Subcutaneous abdominal adipose tissue (tissue), 5 donors: ENCODE measurements around the gene SPA17.
A peak's percentile ranks its signal among the peaks of the same experiment; 100 is the strongest.

ENCODE experiments used
- H3K27ac ChIP-seq: one replicate; pipeline ENCODE4 v1.7.0; 2013; ENCODE audit warnings: low read depth, mild to moderate bottlenecking, inconsistent platforms, low read length, moderate library complexity
- H3K27me3 ChIP-seq, 5 donors: one replicate each; pipeline ENCODE4 v1.7.0; 2013; ENCODE audit warnings: low read length in 5 of 5, inconsistent platforms in 1 of 5; ENCODE audit not compliant: control insufficient read depth in 5 of 5, insufficient read depth in 4 of 5
- H3K36me3 ChIP-seq, 5 donors: one replicate each; pipeline ENCODE4 v1.7.0; 2013; ENCODE audit warnings: low read length in 5 of 5; ENCODE audit not compliant: control insufficient read depth in 5 of 5, insufficient read depth in 5 of 5
- H3K4me1 ChIP-seq, 5 donors: one replicate each; pipeline ENCODE4 v1.7.0; 2013; ENCODE audit warnings: low read length in 5 of 5, mild to moderate bottlenecking in 3 of 5, moderate library complexity in 1 of 5; ENCODE audit not compliant: control insufficient read depth in 5 of 5, insufficient read depth in 5 of 5
- H3K4me3 ChIP-seq, 5 donors: one replicate each; pipeline ENCODE4 v1.7.0; 2013; ENCODE audit warnings: low read length in 5 of 5, low read depth in 1 of 5
- H3K9ac ChIP-seq, 5 donors: one replicate each; pipeline ENCODE4 v1.7.0; 2013; ENCODE audit warnings: low read length in 5 of 5, mild to moderate bottlenecking in 4 of 5, moderate library complexity in 3 of 5
- H3K9me3 ChIP-seq, 5 donors: one replicate each; pipeline ENCODE4 v1.7.0; 2013; ENCODE audit warnings: low read length in 5 of 5; ENCODE audit not compliant: control insufficient read depth in 5 of 5
- donor health status: healthy.
- donor health status: healthy.
- donor health status: healthy.
- donor health status: healthy.
- donor health status: healthy.

SPA17 gene

DNA sequence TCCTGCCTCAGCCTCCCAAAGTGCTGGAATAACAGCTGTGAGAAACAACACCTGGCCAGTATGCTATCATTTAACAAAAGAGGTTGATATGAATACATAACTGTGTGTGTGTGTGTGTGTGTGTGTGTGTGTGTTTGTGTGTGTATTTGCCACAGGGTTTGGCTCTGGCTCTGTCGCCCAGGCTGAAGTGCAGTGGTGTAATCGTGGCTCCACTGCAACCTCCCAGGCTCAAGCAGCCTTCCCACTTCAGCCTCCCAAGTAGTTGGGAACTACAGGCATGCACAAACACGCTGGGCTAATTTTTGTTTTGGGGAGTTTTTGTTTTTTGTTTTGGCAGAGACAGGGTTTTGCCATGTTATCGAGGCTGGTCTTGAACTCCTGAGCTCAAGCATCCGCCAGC lies 4.7 kb downstream of the SPA17 start:
- H3K9ac ChIP-seq, result no peak overlapping the region
- no peaks in the 10 kb centered on the region for H3K27me3 ChIP-seq
- H3K4me1 ChIP-seq, result peaks cover 0 to 19% (median 14%) of the 10 kb centered on the region in 5 donors
- peaks cover 0 to 8% (median 5%) of the 10 kb centered on the region in 5 donors for H3K9me3 ChIP-seq
- no peak overlapping the region for H3K4me3 ChIP-seq
- no peak overlapping the region for H3K27ac ChIP-seq
- no peaks in the 10 kb centered on the region for H3K36me3 ChIP-seq

DNA sequence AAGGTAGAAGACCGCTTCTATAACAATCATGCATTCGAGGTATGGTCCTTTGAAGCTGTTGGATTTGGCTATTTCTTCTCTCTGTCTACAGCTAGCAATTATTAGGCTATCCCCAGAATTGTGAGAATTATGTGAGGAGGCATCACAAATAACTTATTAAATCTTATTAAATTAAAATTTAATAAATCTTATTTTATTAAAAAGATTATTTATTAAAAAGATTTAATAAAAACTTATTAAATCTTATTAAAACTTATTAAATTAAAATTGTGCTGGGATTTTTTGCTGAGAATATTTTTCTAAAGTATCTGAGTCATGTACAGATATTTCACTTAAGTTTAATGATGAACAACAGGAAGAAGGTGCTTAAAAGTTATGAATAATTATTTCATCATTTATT lies 7.7 kb downstream of the SPA17 start:
- Histone ChIP-seq H3K9ac (no peak overlapping the region), H3K4me1 (peaks cover 0 to 4% (median 3%) of the 10 kb centered on the region in 5 donors), H3K27me3 (no peaks in the 10 kb centered on the region), H3K9me3 (peaks cover 0 to 8% (median 5%) of the 10 kb centered on the region in 5 donors), H3K27ac (no peak overlapping the region), H3K4me3 (no peak overlapping the region), H3K36me3 (no peaks in the 10 kb centered on the region)

- no peak overlapping the region for H3K9ac ChIP-seq
- H3K27me3 ChIP-seq, result no peaks in the 10 kb centered on the region
- peaks cover 0 to 8% (median 5%) of the 10 kb centered on the region in 5 donors for H3K9me3 ChIP-seq
- H3K4me3 ChIP-seq, result no peak overlapping the region
- H3K27ac ChIP-seq, result no peak overlapping the region
- H3K36me3 ChIP-seq, result no peaks in the 10 kb centered on the region
- H3K4me1 ChIP-seq, result no peaks in the 10 kb centered on the region
Measured at GRCh38 chr11:124682443-124682842, 8.7 kb downstream of the SPA17 start.

DNA sequence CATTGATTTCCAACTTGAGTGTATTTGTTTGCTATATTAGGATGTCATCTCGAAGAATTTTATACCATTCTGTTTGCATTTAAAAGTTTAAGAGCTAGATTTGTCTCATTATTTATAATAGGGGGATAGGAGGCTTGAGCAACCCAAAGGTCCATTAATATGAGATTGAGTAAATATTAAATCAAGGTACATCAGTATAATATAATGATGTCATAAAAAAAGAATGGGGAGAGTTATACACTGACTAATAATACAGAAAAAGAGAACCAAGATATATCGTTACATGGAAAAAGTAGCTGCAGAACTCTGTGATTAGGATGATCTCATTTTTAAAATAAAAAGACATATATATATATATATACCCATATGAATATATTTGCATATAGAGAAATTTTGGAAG lies 19.4 kb downstream of the SPA17 start:
- no peak overlapping the region for H3K9ac ChIP-seq
- no peaks in the 10 kb centered on the region for H3K36me3 ChIP-seq
- H3K4me3 ChIP-seq, result no peak overlapping the region

GRCh38 chr11:124699547-124699946 lies 25.8 kb downstream of the SPA17 start:
- Histone ChIP-seq H3K27me3 (peaks cover 0 to 2% (median 0%) of the 10 kb centered on the region in 5 donors), H3K9me3 (no peaks in the 10 kb centered on the region), H3K36me3 (no peaks in the 10 kb centered on the region), H3K9ac (no peak overlapping the region), H3K4me3 (no peak overlapping the region), H3K27ac (no peak overlapping the region), H3K4me1 (no peaks in the 10 kb centered on the region)

More for the DNA sequence above, 19.4 kb downstream of the SPA17 start:
- Histone ChIP-seq H3K27me3 (no peaks in the 10 kb centered on the region), H3K4me1 (no peaks in the 10 kb centered on the region), H3K9me3 (no peaks in the 10 kb centered on the region), H3K27ac (no peak overlapping the region)

DNA sequence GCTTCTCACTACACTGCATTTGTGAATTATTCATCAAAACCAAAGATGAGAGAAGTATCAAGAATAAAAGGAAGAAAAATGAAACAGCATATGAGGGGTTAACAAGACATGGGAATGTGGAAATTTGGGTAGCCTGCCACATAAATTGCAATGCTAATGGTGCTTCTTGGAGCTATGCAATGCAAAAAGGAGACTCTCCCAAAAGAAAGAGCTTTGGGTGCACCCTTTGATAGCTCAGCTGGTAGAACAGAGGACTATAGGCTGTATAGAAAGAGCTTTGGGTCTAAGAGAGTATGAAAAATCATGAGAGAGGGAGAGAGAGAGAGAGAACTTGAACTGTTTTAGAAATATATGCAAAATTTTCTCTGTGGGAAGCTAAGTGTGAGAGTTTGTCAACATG lies 26.3 kb downstream of the SPA17 start:
- H3K9me3 ChIP-seq, result no peaks in the 10 kb centered on the region
- no peaks in the 10 kb centered on the region for H3K36me3 ChIP-seq
- H3K9ac ChIP-seq, result no peak overlapping the region
- H3K27me3 ChIP-seq, result peaks cover 0 to 2% (median 0%) of the 10 kb centered on the region in 5 donors
- H3K27ac ChIP-seq, result no peak overlapping the region
- no peak overlapping the region for H3K4me3 ChIP-seq
- H3K4me1 ChIP-seq, result no peaks in the 10 kb centered on the region

- Histone ChIP-seq H3K4me1 (no peaks in the 10 kb centered on the region), H3K9ac (no peak overlapping the region), H3K27me3 (peaks cover 0 to 2% (median 0%) of the 10 kb centered on the region in 5 donors), H3K4me3 (no peak overlapping the region), H3K27ac (no peak overlapping the region), H3K9me3 (peaks cover 0 to 11% (median 9%) of the 10 kb centered on the region in 5 donors), H3K36me3 (no peaks in the 10 kb centered on the region)
Measured at GRCh38 chr11:124707829-124708228, 34.1 kb downstream of the SPA17 start.

DNA sequence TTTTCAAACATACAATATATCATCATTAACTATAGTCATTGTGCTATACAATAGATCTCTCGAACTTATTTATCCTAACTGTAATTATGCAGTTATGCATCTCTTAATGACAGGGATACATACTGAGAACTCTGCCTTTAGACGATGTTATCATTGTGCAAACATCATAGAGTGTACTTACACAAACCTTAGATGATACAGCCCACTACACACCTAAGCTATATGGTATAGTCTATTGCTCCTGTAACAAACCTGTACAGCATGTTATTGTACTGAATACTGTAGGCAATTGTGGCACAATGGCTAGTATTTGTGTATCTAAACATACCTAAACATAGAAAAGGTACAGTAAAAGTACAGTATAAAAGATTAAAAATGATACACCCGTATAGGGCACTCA lies 38.7 kb downstream of the SPA17 start:
- H3K9me3 ChIP-seq, result peaks cover 0 to 11% (median 9%) of the 10 kb centered on the region in 5 donors

GRCh38 chr11:124716591-124716990 lies 42.9 kb downstream of the SPA17 start:
- Histone ChIP-seq H3K27ac (no peak overlapping the region), H3K4me3 (no peak overlapping the region), H3K36me3 (no peaks in the 10 kb centered on the region), H3K27me3 (peaks cover 19 to 43% (median 35%) of the 10 kb centered on the region in 5 donors), H3K9me3 (no peaks in the 10 kb centered on the region), H3K4me1 (peaks cover 2 to 17% (median 16%) of the 10 kb centered on the region in 5 donors), H3K9ac (no peak overlapping the region)

More for the DNA sequence above, 38.7 kb downstream of the SPA17 start:
- H3K27me3 ChIP-seq, result peaks cover 3 to 15% (median 8%) of the 10 kb centered on the region in 5 donors
- H3K9ac ChIP-seq, result no peak overlapping the region
- H3K27ac ChIP-seq, result no peak overlapping the region
- no peak overlapping the region for H3K4me3 ChIP-seq
- H3K4me1 ChIP-seq, result peaks cover 0 to 2% (median under 1%) of the 10 kb centered on the region in 5 donors
- no peaks in the 10 kb centered on the region for H3K36me3 ChIP-seq

- H3K27me3 ChIP-seq, result peaks cover 25 to 49% (median 35%) of the 10 kb centered on the region in 5 donors
- H3K36me3 ChIP-seq, result no peaks in the 10 kb centered on the region
- H3K4me1 ChIP-seq, result peaks cover 2 to 17% (median 16%) of the 10 kb centered on the region in 5 donors
- H3K4me3 ChIP-seq, result peak overlapping the region in 4 of 5 donors; percentile 45 to 62 (median 59)
- no peaks in the 10 kb centered on the region for H3K9me3 ChIP-seq
- H3K9ac ChIP-seq, result peak overlapping the region in 2 of 5 donors; percentile 6 to 31
- H3K27ac ChIP-seq, result no peak overlapping the region
Measured at GRCh38 chr11:124717421-124717785, 43.7 kb downstream of the SPA17 start.
